ENCODE data around the gene PTOV1.

PTOV1 gene

GRCh38 chr19:49850487-49851342 is at the start of gene PTOV1:
Gene PTOV1 (plus strand): TSS chr19:49851159.
- DNase-seq (ENCODE audit: low read depth in 1 of 2, low spot score in 1 of 2), result peak; percentile 72 to 79

DNA sequence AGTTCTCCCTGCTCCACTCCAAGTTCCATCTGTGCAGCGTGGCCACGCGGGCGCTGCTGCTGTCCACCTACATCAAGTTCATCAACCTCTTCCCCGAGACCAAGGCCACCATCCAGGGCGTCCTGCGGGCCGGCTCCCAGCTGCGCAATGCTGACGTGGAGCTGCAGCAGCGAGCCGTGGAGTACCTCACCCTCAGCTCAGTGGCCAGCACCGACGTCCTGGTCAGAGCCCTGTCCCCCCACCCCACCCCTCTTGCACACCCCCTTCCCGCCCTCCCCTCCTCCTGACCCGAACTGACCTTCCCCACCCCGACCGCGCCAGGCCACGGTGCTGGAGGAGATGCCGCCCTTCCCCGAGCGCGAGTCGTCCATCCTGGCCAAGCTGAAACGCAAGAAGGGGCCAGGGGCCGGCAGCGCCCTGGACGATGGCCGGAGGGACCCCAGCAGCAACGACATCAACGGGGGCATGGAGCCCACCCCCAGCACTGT is 49.5 kb upstream of the PTOV1 start:
- no peak for DNase-seq (ENCODE audit: low read depth in 1 of 2, low spot score in 1 of 2)

GRCh38 chr19:49801966-49802661 is 48.8 kb upstream of the PTOV1 start:
- no peak for DNase-seq (ENCODE audit: low read depth in 1 of 2, low spot score in 1 of 2)

- DNase-seq (ENCODE audit: low read depth in 1 of 2, low spot score in 1 of 2), result no peak
Observed at GRCh38 chr19:49802836-49803528, 48.0 kb upstream of the PTOV1 start.

DNA sequence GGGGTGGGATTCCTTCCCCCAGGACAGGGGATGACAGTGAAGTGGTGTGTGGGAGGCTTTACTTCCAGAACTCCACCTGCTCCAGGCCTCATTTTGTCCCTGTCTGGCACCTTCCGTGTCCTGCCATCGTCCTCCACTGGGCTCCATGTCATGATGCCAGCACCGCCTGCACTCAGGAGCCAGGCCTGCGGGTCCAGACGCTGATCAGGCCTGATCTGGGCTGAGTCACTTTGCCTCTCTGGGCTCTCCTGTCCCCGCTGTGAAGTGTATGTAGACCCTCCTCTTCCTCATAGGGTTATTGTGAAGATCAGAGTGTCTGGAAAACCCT is 47.5 kb upstream of the PTOV1 start:
- no peak for DNase-seq (ENCODE audit: low read depth in 1 of 2, low spot score in 1 of 2)

DNA sequence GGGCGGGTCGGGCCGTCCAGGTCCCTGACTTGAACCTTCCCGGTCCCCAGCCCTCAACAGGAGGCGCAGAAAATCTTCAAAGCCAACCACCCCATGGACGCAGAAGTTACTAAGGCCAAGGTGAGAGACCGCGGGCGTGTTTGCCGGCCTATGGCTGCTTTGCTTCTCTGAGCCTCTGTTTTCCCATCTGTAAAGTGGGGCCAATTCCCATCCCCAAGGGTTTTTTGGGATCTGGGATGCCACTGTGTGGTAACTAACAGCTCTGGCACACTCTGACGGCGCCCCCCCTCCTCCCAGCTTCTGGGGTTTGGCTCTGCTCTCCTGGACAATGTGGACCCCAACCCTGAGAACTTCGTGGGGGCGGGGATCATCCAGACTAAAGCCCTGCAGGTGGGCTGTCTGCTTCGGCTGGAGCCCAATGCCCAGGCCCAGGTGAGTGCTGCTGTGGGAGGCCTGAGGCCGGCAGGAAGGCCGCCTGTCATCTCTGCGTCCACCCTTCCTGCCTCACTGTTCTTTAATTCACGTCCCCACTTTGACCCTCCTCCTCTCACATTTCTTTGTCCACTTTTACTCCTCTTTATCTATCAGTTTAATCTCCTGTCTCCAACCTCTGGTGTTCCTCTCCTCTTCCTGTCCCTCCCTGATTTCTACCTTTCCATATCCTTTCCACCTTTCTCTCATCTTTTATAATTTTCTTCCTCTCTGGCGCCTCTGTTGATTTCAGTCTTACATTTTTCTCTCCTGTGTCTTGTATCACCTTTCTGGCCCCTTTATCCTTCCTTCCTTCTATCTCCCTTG is 44.9 kb upstream of the PTOV1 start:
- no peak for DNase-seq (ENCODE audit: low read depth in 1 of 2, low spot score in 1 of 2)

GRCh38 chr19:49806620-49806959 is 44.4 kb upstream of the PTOV1 start:
- DNase-seq (ENCODE audit: low read depth in 1 of 2, low spot score in 1 of 2), result no peak

DNA sequence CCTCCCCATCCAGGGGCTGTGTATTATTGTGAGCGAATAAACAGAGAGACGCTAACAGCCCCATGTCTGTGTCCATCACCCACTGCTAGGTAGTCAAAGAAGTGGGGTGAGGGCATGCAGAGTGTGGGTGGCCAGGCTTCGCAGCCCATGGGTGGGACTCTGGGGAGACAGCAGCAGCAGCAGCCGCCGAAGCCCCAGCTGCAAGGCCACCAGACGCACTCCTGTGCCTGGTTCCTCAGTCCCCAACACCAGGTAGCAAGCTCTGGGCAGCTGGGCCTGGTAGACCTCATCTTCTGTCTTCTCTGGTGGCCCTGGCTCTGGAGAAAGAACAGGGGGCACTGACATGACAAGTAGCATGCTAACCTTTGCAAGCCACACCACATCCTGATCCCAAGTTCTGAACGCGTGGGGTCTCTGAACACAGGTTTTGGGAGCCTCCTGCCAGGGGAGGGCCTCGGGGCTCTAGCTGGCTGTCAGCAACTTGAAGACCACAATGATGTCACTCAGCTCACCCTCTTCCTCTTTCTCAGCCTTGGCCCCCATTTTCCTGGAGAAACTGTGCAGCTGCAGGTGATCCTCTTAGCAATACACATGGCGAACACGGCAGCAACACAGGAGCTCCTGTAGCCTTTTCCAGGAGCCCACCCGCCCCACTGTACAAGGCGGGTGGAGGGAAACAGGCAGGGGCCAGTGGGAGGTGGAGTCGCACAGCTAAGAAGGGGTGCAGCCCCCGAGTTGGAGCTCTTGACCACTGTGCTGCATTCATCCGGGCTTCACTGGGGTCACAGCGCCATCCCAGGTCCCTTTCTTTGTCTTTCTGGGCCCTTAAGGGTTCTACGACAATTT is 43.7 kb upstream of the PTOV1 start:
- DNase-seq (ENCODE audit: low read depth in 1 of 2, low spot score in 1 of 2), result no peak

DNA sequence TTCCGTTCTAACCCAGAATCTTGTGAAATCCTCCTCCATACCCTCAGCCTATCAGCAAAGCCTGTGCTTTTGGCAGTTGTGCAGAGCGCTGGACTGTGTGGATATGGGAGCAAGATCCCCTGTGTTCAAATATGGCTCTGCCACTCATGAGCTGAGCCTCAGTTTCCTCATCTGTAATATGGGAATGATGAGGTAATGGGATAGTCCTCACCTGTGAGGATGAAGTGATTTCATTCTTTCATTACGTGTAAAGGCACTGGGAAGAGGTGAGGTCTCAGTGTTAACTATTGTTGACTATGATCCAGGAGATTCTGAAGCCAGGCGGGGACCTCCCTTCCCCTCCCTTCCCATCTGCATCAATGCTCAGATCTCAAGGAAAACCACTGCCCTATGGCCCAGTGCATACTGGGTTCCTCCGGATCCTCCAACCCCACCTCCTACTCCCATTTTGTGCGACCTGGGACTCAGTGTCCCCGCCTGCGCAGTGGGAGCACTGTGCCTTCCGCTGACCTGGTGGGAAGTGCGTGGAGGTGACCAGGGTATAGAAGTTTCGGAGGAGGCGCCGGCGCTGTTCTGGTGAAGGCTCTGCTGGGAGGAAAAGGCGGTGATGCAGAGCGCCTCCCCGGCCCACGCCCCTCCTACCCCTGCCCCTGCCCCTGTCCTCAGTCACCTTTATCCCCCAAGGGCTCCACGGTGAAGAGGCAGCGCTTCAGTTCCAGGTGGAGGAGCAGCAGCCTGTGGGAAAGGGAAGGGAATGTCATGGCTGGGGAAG is 42.9 kb upstream of the PTOV1 start:
- DNase-seq (ENCODE audit: low read depth in 1 of 2, low spot score in 1 of 2), result no peak

DNA sequence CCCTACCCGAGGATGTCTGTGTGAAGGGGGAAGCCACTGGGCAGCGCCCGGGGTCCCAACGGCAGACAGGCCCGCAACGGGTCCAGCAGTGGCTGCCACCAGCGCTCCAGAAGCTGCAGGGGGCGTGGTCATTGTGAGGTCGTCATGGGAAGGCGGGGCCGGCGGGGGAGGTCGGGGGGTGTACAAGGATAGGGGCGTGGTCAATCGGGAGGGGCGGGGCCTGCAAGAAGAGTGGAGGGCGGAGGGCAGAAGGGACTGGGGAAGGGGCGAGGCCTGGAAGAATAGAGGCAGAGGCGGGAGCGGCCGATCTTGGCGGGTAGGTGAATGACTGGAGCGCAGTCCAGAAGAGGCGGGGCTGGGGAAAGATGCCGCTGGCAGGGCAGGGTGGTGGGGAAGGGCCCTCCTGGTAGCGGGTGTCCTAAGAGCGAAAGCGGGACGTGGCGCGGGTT is 42.2 kb upstream of the PTOV1 start:
- DNase-seq (ENCODE audit: low read depth in 1 of 2, low spot score in 1 of 2), result peak; percentile 70 to 73

GRCh38 chr19:49809160-49809940 is 41.6 kb upstream of the PTOV1 start:
- peak; percentile 13 to 22 for DNase-seq (ENCODE audit: low read depth in 1 of 2, low spot score in 1 of 2)

DNA sequence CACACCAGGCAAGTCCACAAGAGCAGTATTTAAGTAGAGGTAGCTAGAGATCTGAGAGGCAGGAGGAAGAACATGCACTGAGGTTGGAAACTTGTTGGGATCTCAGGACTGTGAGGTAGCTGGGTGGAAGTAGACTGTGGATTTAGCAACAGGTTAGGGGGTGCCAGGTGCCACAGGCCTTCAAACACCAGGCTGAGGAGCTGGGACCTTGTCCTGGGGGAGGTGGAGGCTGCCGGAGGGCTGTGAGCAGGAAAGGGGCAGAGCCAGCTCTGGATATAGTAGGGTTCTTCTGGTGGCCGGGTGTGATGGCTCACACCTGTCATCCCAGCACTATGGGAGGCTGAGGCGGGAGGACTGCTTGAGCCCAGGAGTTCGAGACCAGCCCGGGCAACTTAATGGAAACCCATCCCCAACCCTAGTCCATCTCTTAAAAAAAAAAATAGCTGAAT is 41.0 kb upstream of the PTOV1 start:
- DNase-seq (ENCODE audit: low read depth in 1 of 2, low spot score in 1 of 2), result no peak

- no peak for DNase-seq (ENCODE audit: low read depth in 1 of 2, low spot score in 1 of 2)
Observed at GRCh38 chr19:49811328-49811727, 39.6 kb upstream of the PTOV1 start.

- DNase-seq (ENCODE audit: low read depth in 1 of 2, low spot score in 1 of 2), result no peak
Observed at GRCh38 chr19:49812452-49812996, 38.4 kb upstream of the PTOV1 start.

- DNase-seq (ENCODE audit: low read depth in 1 of 2, low spot score in 1 of 2), result peak; percentile 81 to 84
Observed at GRCh38 chr19:49812997-49813861, 37.7 kb upstream of the PTOV1 start, which contains the start of gene FUZ. Gene FUZ (minus strand): TSS chr19:49813292. CDS start chr19:49813106, 186 bp downstream.

DNA sequence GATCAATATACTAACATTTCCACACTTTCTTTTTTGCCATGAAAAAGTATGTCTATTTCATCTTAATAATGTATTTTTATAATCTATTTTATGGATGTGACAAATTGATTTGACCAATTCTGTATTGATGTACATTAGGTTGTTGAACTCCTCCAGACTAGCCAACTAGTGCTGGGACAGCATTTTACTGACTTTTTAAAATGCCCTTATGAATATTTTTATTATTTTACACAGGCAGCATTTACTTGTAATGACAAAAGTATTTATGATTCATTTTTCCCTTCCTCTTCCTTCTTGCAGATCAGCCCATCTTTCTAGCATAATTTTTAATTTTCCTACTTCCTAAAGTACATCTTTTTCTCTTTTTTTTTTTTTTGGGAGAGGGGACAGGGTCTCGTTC is 36.9 kb upstream of the PTOV1 start:
- no peak for DNase-seq (ENCODE audit: low read depth in 1 of 2, low spot score in 1 of 2)

DNA sequence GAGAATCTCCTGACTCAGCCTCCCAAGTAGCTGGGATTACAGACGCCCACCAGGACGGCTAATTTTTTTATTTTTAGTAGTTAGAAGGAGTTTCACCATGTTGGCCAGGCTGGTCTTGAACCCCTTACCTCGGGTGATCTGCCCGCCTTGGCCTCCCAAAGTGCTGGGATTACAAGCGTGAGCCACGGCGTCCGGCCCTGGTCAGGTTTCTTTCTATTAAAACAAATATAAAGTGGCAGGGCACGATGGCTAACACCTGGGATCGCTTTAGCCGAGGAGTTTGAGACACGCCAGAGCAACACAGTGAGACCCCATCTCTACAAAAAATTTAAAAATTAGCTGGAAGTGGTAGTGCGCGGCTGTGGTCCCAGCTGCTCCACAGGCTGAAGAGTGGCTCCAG is 34.4 kb upstream of the PTOV1 start:
- no peak for DNase-seq (ENCODE audit: low read depth in 1 of 2, low spot score in 1 of 2)
